ENCODE results near the gene UNC45A. TPM values are rescaled to one million over a fixed set of nuclear protein-coding genes. Genes with fewer than 3 reads are reported as not detected.
A peak's percentile ranks its signal among the peaks of the same experiment; 100 is the strongest.
"Not testable (repeated sequence)": the region's sequence is repeated elsewhere in the genome, so short reads cannot be mapped to it uniquely, and the experiment has no call there.

The UNC45A gene
- total RNA-seq, 1 experiment from 2014 or later = 101 TPM

GRCh38 chr15:90924375-90924774 lies 10.7 kb upstream of the UNC45A start:
- H3K4me1 Mint-ChIP-seq = peaks cover 16% of the 10 kb centered on the region
- H3K9me3 Mint-ChIP-seq = no peaks in the 10 kb centered on the region
- no peak for ATAC-seq
- peak overlapping the region; percentile 32; the same call in 1 of the 2 replicates for H3K27ac Mint-ChIP-seq
- peaks cover 9% of the 10 kb centered on the region for H3K36me3 Mint-ChIP-seq
- TF ChIP-seq HMGA2 (CRISPR knock-in tag; IDR thresholded peaks at IDR 0.05) (no peak), ZNF232 (CRISPR knock-in tag; IDR thresholded peaks at IDR 0.05) (no peak), GRHL2 (CRISPR knock-in tag; IDR thresholded peaks at IDR 0.05; ENCODE audit: insufficient replicate concordance, severe bottlenecking) (no peak), ZNF121 (CRISPR knock-in tag; IDR thresholded peaks at IDR 0.05) (no peak), KAT7 (CRISPR knock-in tag; IDR thresholded peaks at IDR 0.05; ENCODE audit: borderline replicate concordance) (no peak), JUN (CRISPR knock-in tag; IDR thresholded peaks at IDR 0.05) (no peak), EMX1 (CRISPR knock-in tag; IDR thresholded peaks at IDR 0.05) (no peak), ZNF138 (CRISPR knock-in tag; conservative IDR thresholded peaks at IDR 0.05) (no peak), FOXP1 (CRISPR knock-in tag; IDR thresholded peaks at IDR 0.05; ENCODE audit: borderline replicate concordance) (no peak)
- TF ChIP-seq, protein P1, sequence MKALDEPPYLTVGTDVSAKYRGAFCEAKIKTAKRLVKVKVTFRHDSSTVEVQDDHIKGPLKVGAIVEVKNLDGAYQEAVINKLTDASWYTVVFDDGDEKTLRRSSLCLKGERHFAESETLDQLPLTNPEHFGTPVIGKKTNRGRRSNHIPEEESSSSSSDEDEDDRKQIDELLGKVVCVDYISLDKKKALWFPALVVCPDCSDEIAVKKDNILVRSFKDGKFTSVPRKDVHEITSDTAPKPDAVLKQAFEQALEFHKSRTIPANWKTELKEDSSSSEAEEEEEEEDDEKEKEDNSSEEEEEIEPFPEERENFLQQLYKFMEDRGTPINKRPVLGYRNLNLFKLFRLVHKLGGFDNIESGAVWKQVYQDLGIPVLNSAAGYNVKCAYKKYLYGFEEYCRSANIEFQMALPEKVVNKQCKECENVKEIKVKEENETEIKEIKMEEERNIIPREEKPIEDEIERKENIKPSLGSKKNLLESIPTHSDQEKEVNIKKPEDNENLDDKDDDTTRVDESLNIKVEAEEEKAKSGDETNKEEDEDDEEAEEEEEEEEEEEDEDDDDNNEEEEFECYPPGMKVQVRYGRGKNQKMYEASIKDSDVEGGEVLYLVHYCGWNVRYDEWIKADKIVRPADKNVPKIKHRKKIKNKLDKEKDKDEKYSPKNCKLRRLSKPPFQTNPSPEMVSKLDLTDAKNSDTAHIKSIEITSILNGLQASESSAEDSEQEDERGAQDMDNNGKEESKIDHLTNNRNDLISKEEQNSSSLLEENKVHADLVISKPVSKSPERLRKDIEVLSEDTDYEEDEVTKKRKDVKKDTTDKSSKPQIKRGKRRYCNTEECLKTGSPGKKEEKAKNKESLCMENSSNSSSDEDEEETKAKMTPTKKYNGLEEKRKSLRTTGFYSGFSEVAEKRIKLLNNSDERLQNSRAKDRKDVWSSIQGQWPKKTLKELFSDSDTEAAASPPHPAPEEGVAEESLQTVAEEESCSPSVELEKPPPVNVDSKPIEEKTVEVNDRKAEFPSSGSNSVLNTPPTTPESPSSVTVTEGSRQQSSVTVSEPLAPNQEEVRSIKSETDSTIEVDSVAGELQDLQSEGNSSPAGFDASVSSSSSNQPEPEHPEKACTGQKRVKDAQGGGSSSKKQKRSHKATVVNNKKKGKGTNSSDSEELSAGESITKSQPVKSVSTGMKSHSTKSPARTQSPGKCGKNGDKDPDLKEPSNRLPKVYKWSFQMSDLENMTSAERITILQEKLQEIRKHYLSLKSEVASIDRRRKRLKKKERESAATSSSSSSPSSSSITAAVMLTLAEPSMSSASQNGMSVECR (CRISPR knock-in tag; IDR thresholded peaks at IDR 0.05; ENCODE audit: borderline replicate concordance) = no peak
- TF ChIP-seq, protein P2, sequence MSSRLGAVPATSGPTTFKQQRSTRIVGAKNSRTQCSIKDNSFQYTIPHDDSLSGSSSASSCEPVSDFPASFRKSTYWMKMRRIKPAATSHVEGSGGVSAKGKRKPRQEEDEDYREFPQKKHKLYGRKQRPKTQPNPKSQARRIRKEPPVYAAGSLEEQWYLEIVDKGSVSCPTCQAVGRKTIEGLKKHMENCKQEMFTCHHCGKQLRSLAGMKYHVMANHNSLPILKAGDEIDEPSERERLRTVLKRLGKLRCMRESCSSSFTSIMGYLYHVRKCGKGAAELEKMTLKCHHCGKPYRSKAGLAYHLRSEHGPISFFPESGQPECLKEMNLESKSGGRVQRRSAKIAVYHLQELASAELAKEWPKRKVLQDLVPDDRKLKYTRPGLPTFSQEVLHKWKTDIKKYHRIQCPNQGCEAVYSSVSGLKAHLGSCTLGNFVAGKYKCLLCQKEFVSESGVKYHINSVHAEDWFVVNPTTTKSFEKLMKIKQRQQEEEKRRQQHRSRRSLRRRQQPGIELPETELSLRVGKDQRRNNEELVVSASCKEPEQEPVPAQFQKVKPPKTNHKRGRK (CRISPR knock-in tag; IDR thresholded peaks at IDR 0.05; ENCODE audit: borderline replicate concordance) = no peak
- H3K4me3 Mint-ChIP-seq = no peak overlapping the region
- POLR2A ChIA-PET = no interaction called here
- no peak for DNase-seq (ENCODE audit: low spot score)
- H3K27me3 Mint-ChIP-seq (ENCODE audit: low read depth) = no peaks in the 10 kb centered on the region
- CTCF ChIA-PET = interaction anchor here (1.2 to 6.6 kb wide), 3 partner anchors 9 to 32 kb away, joined by 4 to 75 read pairs (median 5); partner anchors contain the start of genes HDDC3, MAN2A2 and UNC45A

DNA sequence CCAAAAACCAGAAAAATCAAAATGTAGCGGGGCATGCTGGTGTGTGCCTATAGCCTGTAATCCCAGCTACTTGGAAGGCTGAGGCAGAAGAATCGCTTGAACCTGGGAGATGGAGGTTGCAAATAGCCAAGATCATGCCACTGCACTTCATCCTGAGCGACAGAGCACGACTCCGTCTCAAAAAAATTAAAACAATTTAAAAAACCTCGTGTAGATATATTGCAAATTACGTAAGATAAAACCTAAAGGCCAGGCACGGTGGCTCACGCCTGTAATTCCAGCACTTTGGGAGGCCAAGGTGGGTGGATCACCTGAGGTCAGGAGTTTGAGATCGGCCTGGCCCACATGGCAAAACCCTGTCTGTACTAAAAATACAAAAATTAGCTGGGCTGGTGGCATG lies 8.3 kb upstream of the UNC45A start:
- H3K27me3 Mint-ChIP-seq (ENCODE audit: low read depth); H3K36me3 Mint-ChIP-seq; H3K27ac Mint-ChIP-seq; H3K4me3 Mint-ChIP-seq; H3K9me3 Mint-ChIP-seq; DNase-seq (ENCODE audit: low spot score); POLR2A ChIA-PET; ATAC-seq: not testable (repeated sequence)
- peaks cover 21% of the 10 kb centered on the region for H3K4me1 Mint-ChIP-seq
- CTCF ChIA-PET = interaction anchor here (0.6 to 6.6 kb wide), 2 partner anchors 7 to 1534 kb away, joined by 3 to 75 read pairs; partner anchors contain the start of genes HDDC3 and UNC45A

- DNase-seq (ENCODE audit: low spot score); H3K36me3 Mint-ChIP-seq; H3K4me3 Mint-ChIP-seq; H3K27ac Mint-ChIP-seq; ATAC-seq; H3K27me3 Mint-ChIP-seq (ENCODE audit: low read depth); H3K9me3 Mint-ChIP-seq: not testable (repeated sequence)
- POLR2A ChIA-PET = interaction anchor here (0.7 kb wide), 1 partner anchor 106 kb away, joined by 3 read pairs; no protein-coding TSS in a partner anchor
- H3K4me1 Mint-ChIP-seq = peaks cover 13% of the 10 kb centered on the region
- CTCF ChIA-PET = interaction anchor here (0.7 to 1.2 kb wide), 2 partner anchors 24 to 1377 kb away, joined by 3 to 5 read pairs; partner anchors contain the start of gene MAN2A2
Measured at GRCh38 chr15:90928106-90928505, 7.0 kb upstream of the UNC45A start.

- no peaks in the 10 kb centered on the region for H3K36me3 Mint-ChIP-seq
- H3K4me3 Mint-ChIP-seq = no peak overlapping the region
- H3K9me3 Mint-ChIP-seq = no peaks in the 10 kb centered on the region
- TF ChIP-seq, protein P2 (CRISPR knock-in tag; IDR thresholded peaks at IDR 0.05; ENCODE audit: borderline replicate concordance) = no peak
- TF ChIP-seq RORB (CRISPR knock-in tag; IDR thresholded peaks at IDR 0.05) = no peak
- no peak for TF ChIP-seq TEAD4 (CRISPR knock-in tag; IDR thresholded peaks at IDR 0.05)
- TF ChIP-seq, protein P3, sequence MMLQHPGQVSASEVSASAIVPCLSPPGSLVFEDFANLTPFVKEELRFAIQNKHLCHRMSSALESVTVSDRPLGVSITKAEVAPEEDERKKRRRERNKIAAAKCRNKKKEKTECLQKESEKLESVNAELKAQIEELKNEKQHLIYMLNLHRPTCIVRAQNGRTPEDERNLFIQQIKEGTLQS (CRISPR knock-in tag; conservative IDR thresholded peaks at IDR 0.05) = no peak
- no peak for TF ChIP-seq KAT7 (CRISPR knock-in tag; IDR thresholded peaks at IDR 0.05; ENCODE audit: borderline replicate concordance)
- TF ChIP-seq, protein P4, sequence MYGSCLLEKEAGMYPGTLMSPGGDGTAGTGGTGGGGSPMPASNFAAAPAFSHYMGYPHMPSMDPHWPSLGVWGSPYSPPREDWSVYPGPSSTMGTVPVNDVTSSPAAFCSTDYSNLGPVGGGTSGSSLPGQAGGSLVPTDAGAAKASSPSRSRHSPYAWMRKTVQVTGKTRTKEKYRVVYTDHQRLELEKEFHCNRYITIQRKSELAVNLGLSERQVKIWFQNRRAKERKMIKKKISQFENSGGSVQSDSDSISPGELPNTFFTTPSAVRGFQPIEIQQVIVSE (CRISPR knock-in tag; IDR thresholded peaks at IDR 0.05; ENCODE audit: borderline replicate concordance) = no peak
- TF ChIP-seq EMX1 (CRISPR knock-in tag; IDR thresholded peaks at IDR 0.05) = no peak
- TF ChIP-seq SMAD4 (CRISPR knock-in tag; IDR thresholded peaks at IDR 0.05) = no peak
- ChIA-PET CTCF (interaction anchor here (1.2 to 7.0 kb wide), 3 partner anchors 26 to 112 kb away, joined by 3 to 63 read pairs (median 5); partner anchors contain the start of gene MAN2A2), POLR2A (no interaction called here)
- H3K27ac Mint-ChIP-seq = no peak overlapping the region
- ATAC-seq (no peak), DNase-seq (ENCODE audit: low spot score) (no peak)
- H3K27me3 Mint-ChIP-seq (ENCODE audit: low read depth) = peaks cover 12% of the 10 kb centered on the region
- H3K4me1 Mint-ChIP-seq = peaks cover 12% of the 10 kb centered on the region
Measured at GRCh38 chr15:90929246-90930019, 5.7 kb upstream of the UNC45A start.

Data from WTC11 (cell line).